Heart right ventricle (tissue), 16 donors: Measurements from ENCODE around the gene ABCA12. TPM values are rescaled to one million over a fixed set of nuclear protein-coding genes. Genes with fewer than 3 reads are reported as not detected.

Experiments used
- ATAC-seq, 8 donors: fragments of 200-7000 bp; cut with Tn5 transposase; one replicate each; pipeline ENCODE4 v1.9.1; 2020; ENCODE audit warnings: mild to moderate bottlenecking in 8 of 8, moderate library complexity in 8 of 8, moderate number of reproducible peaks in 1 of 8
- DNase-seq, 2 donors: peaks; one replicate each; pipeline ENCODE4 v3.0.0-alpha.2; 2020
- H3K27ac ChIP-seq, 10 donors: fragments of 200-600 bp; sonication (generic) in 2 of 10; one replicate each; pipeline versions ENCODE4 v1.5.0 to v1.8.0; 2020 to 2022; ENCODE audit warnings: mild to moderate bottlenecking in 3 of 10
- H3K27me3 ChIP-seq, 7 donors: fragments of 200-600 bp; one replicate each; pipeline ENCODE4 v1.8.0; 2021 to 2022; ENCODE audit warnings: mild to moderate bottlenecking in 2 of 7
- H3K36me3 ChIP-seq, 9 donors: fragments of 200-600 bp; sonication (generic) in 1 of 9; one replicate each; pipeline versions ENCODE4 v1.5.0 to v1.8.0; 2020 to 2022; ENCODE audit warnings: mild to moderate bottlenecking in 2 of 9
- H3K4me1 ChIP-seq, 9 donors: fragments of 200-600 bp; sonication (generic) in 1 of 9; one replicate each; pipeline versions ENCODE4 v1.5.0 to v1.8.0; 2020 to 2022; ENCODE audit warnings: mild to moderate bottlenecking in 4 of 9
- H3K4me3 ChIP-seq, 10 donors: fragments of 200-600 bp; sonication (generic) in 2 of 10; one replicate each; pipeline versions ENCODE4 v1.5.0 to v1.8.0; 2020 to 2022; ENCODE audit warnings: mild to moderate bottlenecking in 7 of 10, moderate library complexity in 2 of 10
- H3K9me3 ChIP-seq, 11 donors: fragments of 200-600 bp in 10 of 11; sonication (generic) in 2 of 11; one replicate each; pipeline versions ENCODE4 v1.5.0 to v1.8.0; 2013 to 2022; ENCODE audit warnings: mild to moderate bottlenecking in 2 of 11, control low read depth in 1 of 11, moderate library complexity in 1 of 11
- WGBS, 2 donors: extraction: QIAGEN DNeasy Blood & Tissue Kit; methylation state at CpG; one replicate each; pipeline ENCODE4 v1.1.7; 2013; ENCODE audit warnings: inconsistent platforms in 1 of 2; 5-methylcytosine and 5-hydroxymethylcytosine counted together
- intact Hi-C, 10 donors: fragments of 100-400 bp; cut with DNase I; formaldehyde crosslinking; loops; one replicate each; pipeline versions ENCODE4 v1.11.1 to v1.14.2; 2022
- polyA plus RNA-seq, 2 donors: library from polyadenylated mRNA; stranded (reverse); fragments of 200-250 nt; gene quantifications; one replicate each; pipeline ENCODE4 v1.2.3, GENCODE V29; 2013
- total RNA-seq, 10 donors: library from RNA; stranded (reverse); fragmentation: NEBNext Ultra II Directional in 3 of 10; extraction: Animal tissue kit (Norgen Biotek cat#: 25700) in 3 of 10; gene quantifications; one replicate each; pipeline versions ENCODE4 v1.2.1 to v1.2.4, GENCODE V29; 2021 to 2023
- TF ChIP-seq, protein P1 (sequence below), 9 donors: fragments of 200-600 bp; sonication (generic) in 2 of 9; IDR thresholded peaks; one replicate each; pipeline versions ENCODE4 v1.5.0 to v1.8.0; 2021 to 2022; ENCODE audit warnings: antibody characterized with exemption in 9 of 9, mild to moderate bottlenecking in 5 of 9, moderate library complexity in 1 of 9
- donor health status: Arrhythmogenic right ventricular cardiomyopathy.
- donor health status: ischemic (EF 13 %, LVEDD 7.1; RV severe dilation, severe dysfunction).
- donor health status: healthy with polysubstance abuse.
- donor health status: DM: no; HTN: yes; CAD: no.
- donor health status: DM: no; HTN: no; CAD: no.
- donor health status: ischemic (EF 25% LVEDD 6.9; RV normal size, moderate dysfunction).
- donor health status: ischemic (EF 25% LVEDD 5.7; RV mildly dilated, moderate dysfunction).
- donor health status: healthy.
- donor health status: DM: yes; HTN: yes; CAD: no.
- donor health status: Ischemic cardiomyopathy.
- donor health status: ischemic (EF 35%, LVEDD 5.7; RV mildly dilated, moderate dysfunction).
- donor health status: nonischemic (EF 11% LVEDD 7.7; RV severe dilation, severe dysfunction).
- donor health status: DM: yes; HTN: yes; CAD: no.
- donor health status: PGD.
- donor health status: ischemic (EF 29% LVEDD 5.4; RV normal size, mild dysfunction).
- donor health status: nonischemic (EF 23%, LVEDD 6.1; RV moderate dilation, normal function).

ABCA12 gene
- total and polyA plus RNA-seq, 12 donors = 0.02 TPM; not detected in 11

- TF ChIP-seq, protein P1, sequence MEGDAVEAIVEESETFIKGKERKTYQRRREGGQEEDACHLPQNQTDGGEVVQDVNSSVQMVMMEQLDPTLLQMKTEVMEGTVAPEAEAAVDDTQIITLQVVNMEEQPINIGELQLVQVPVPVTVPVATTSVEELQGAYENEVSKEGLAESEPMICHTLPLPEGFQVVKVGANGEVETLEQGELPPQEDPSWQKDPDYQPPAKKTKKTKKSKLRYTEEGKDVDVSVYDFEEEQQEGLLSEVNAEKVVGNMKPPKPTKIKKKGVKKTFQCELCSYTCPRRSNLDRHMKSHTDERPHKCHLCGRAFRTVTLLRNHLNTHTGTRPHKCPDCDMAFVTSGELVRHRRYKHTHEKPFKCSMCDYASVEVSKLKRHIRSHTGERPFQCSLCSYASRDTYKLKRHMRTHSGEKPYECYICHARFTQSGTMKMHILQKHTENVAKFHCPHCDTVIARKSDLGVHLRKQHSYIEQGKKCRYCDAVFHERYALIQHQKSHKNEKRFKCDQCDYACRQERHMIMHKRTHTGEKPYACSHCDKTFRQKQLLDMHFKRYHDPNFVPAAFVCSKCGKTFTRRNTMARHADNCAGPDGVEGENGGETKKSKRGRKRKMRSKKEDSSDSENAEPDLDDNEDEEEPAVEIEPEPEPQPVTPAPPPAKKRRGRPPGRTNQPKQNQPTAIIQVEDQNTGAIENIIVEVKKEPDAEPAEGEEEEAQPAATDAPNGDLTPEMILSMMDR (IDR thresholded peaks at IDR 0.05) = no peak
- H3K4me3 ChIP-seq = no peak overlapping the region
- no peak for DNase-seq
- no peak for ATAC-seq
- WGBS, 2 donors = 53 to 57% methylated on average over 3 of the region's 3 CpGs
- H3K9me3 ChIP-seq = peaks cover 0 to 42% (median 2%) of the 10 kb centered on the region in 11 donors
- no peak overlapping the region for H3K27ac ChIP-seq
- no peaks in the 10 kb centered on the region for H3K27me3 ChIP-seq
- intact Hi-C loops = no loop called here
- no peaks in the 10 kb centered on the region for H3K4me1 ChIP-seq
- H3K36me3 ChIP-seq = no peaks in the 10 kb centered on the region
These were observed 18.0 kb downstream of the ABCA12 start for GRCh38 chr2:215120401-215120800.

DNA sequence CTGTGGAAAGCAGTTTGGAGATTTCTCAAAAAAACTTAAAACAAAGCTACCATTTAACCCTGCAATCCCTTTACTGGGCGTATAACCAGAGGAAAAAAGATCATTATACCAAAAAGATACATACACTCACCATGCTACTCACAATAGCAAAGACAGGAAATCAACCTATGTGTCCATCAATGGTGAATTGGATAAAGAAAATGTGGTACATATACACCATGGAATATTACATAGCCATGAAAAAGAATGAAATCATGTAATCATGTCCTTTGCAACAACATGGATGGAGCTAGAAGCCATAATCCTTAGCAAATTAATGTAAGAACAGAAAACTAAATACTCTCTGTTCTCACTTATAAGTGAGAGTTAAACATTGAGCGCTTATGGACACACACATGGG is 18.6 kb downstream of the ABCA12 start:
- Histone ChIP-seq H3K27me3 (no peaks in the 10 kb centered on the region), H3K9me3 (peaks cover 0 to 42% (median 2%) of the 10 kb centered on the region in 11 donors), H3K4me1 (no peaks in the 10 kb centered on the region), H3K4me3 (no peak overlapping the region), H3K36me3 (no peaks in the 10 kb centered on the region), H3K27ac (no peak overlapping the region)
- no peak for ATAC-seq
- WGBS, 2 donors = 89 to 100% methylated on average over 2 of the region's 2 CpGs
- intact Hi-C loops = no loop called here
- TF ChIP-seq, protein P1 (IDR thresholded peaks at IDR 0.05) = no peak
- DNase-seq = no peak

- DNase-seq (no peak), ATAC-seq (no peak)
- H3K4me3 ChIP-seq = no peak overlapping the region
- WGBS, 2 donors = 70 to 78% methylated on average over 3 of the region's 3 CpGs
- H3K36me3 ChIP-seq = no peaks in the 10 kb centered on the region
- H3K27me3 ChIP-seq = no peaks in the 10 kb centered on the region
- H3K27ac ChIP-seq = no peak overlapping the region
- TF ChIP-seq, protein P1 (IDR thresholded peaks at IDR 0.05) = no peak
- no peaks in the 10 kb centered on the region for H3K4me1 ChIP-seq
- H3K9me3 ChIP-seq = no peaks in the 10 kb centered on the region
- intact Hi-C loops = no loop called here
These were observed 27.5 kb downstream of the ABCA12 start for GRCh38 chr2:215110918-215111317.

- WGBS, 2 donors = 45 to 58% methylated on average over 5 of the region's 5 CpGs
- no peak for DNase-seq
- no peaks in the 10 kb centered on the region for H3K36me3 ChIP-seq
- TF ChIP-seq, protein P1 (IDR thresholded peaks at IDR 0.05) = no peak
- no peaks in the 10 kb centered on the region for H3K9me3 ChIP-seq
- intact Hi-C loops = no loop called here
- ATAC-seq = peak in 1 of 8 donors; percentile 60
- H3K27me3 ChIP-seq = no peaks in the 10 kb centered on the region
- H3K4me1 ChIP-seq = no peaks in the 10 kb centered on the region
- H3K27ac ChIP-seq = no peak overlapping the region
- H3K4me3 ChIP-seq = no peak overlapping the region
These were observed 31.0 kb downstream of the ABCA12 start for GRCh38 chr2:215107216-215108056.
